SK-N-SH treated with all-trans-retinoic acid at 6 μM for 48 hours (cell line): ENCODE data around the gene PDLIM7.
A peak's percentile ranks its signal among the peaks of the same experiment; 100 is the strongest.

Experiments
- ATAC-seq: fragments of 200-7000 bp; cut with Tn5 transposase; 3 replicates; pipeline ENCODE4 v1.9.1; 2020; ENCODE audit warnings: mild to moderate bottlenecking, moderate library complexity
- ARNTL ChIP-seq: fragments of 450-650 bp; formaldehyde crosslinking; IDR thresholded peaks from 2 replicates; pipeline ENCODE4 v1.5.0; 2020; ENCODE audit warnings: low read depth, mild to moderate bottlenecking, moderate library complexity, borderline replicate concordance
- BACH2 ChIP-seq: fragments of 250-450 bp; sonication (Bioruptor Pico); IDR thresholded peaks from 2 replicates; pipeline ENCODE4 v1.9.0; 2021; ENCODE audit warnings: mild to moderate bottlenecking, borderline replicate concordance
- GLIS3 ChIP-seq: fragments of 250-450 bp; sonication (Bioruptor Pico); IDR thresholded peaks from 2 replicates; pipeline ENCODE4 v1.5.0; 2020; ENCODE audit warnings: mild to moderate bottlenecking, moderate library complexity
- ISL1 ChIP-seq: fragments of 250-450 bp; sonication (Bioruptor Pico); IDR thresholded peaks from 2 replicates; pipeline ENCODE4 v2.1.2; 2022; ENCODE audit warnings: mild to moderate bottlenecking, moderate library complexity
- OSR1 ChIP-seq: fragments of 250-450 bp; sonication (Bioruptor Pico); IDR thresholded peaks from 2 replicates; pipeline ENCODE4 v1.8.0; 2022; ENCODE audit warnings: moderate library complexity, mild to moderate bottlenecking, inconsistent platforms
- PPARA ChIP-seq: fragments of 250-450 bp; sonication (Bioruptor Pico); IDR thresholded peaks from 2 replicates; pipeline ENCODE4 v1.5.0; 2020; ENCODE audit warnings: mild to moderate bottlenecking, borderline replicate concordance
- SNAI2 ChIP-seq: fragments of 250-450 bp; sonication (Bioruptor Pico); IDR thresholded peaks from 2 replicates; pipeline ENCODE4 v1.5.0; 2020; ENCODE audit warnings: mild to moderate bottlenecking, moderate library complexity
- ZC3H10 ChIP-seq: fragments of 250-450 bp; sonication (Bioruptor Pico); IDR thresholded peaks from 2 replicates; pipeline ENCODE4 v1.5.1; 2021; ENCODE audit warnings: mild to moderate bottlenecking, moderate library complexity
- ZFP30 ChIP-seq: fragments of 450-650 bp; formaldehyde crosslinking; IDR thresholded peaks from 2 replicates; pipeline ENCODE4 v1.5.0; 2022; ENCODE audit warnings: mild to moderate bottlenecking, moderate library complexity
- ZNF565 ChIP-seq: fragments of 450-650 bp; formaldehyde crosslinking; conservative IDR thresholded peaks from 2 replicates; pipeline ENCODE4 v1.5.0; 2020; ENCODE audit warnings: low read depth, mild to moderate bottlenecking, moderate library complexity
- ZNF70 ChIP-seq: fragments of 450-650 bp; formaldehyde crosslinking; IDR thresholded peaks from 2 replicates; pipeline ENCODE4 v1.5.0; 2020; ENCODE audit warnings: mild to moderate bottlenecking, moderate library complexity
- ZNF8 ChIP-seq: fragments of 450-650 bp; formaldehyde crosslinking; IDR thresholded peaks from 2 replicates; pipeline ENCODE4 v1.5.0; 2020; ENCODE audit warnings: mild to moderate bottlenecking, moderate library complexity
- TF ChIP-seq, protein P1 (sequence below): fragments of 250-450 bp; sonication (Bioruptor Pico); IDR thresholded peaks from 2 replicates; pipeline ENCODE4 v1.8.0; 2021; ENCODE audit warnings: low read depth, mild to moderate bottlenecking, moderate library complexity, borderline replicate concordance
- TF ChIP-seq, protein P2 (sequence below): fragments of 250-450 bp; sonication (Bioruptor Pico); IDR thresholded peaks from 2 replicates; pipeline ENCODE4 v1.8.0; 2020; ENCODE audit warnings: mild to moderate bottlenecking, moderate library complexity, borderline replicate concordance
- TF ChIP-seq, protein P3 (sequence below): fragments of 250-450 bp; sonication (Bioruptor Pico); IDR thresholded peaks from 2 replicates; pipeline ENCODE4 v1.5.1; 2020; ENCODE audit warnings: low read depth, mild to moderate bottlenecking, moderate library complexity
- TF ChIP-seq, protein P4 (sequence below): fragments of 250-450 bp; sonication (Bioruptor Pico); IDR thresholded peaks from 2 replicates; pipeline ENCODE4 v1.5.0; 2020; ENCODE audit warnings: mild to moderate bottlenecking, moderate library complexity
- TF ChIP-seq, protein P5 (sequence below): fragments of 250-450 bp; sonication (Bioruptor Pico); IDR thresholded peaks from 2 replicates; pipeline ENCODE4 v1.5.1; 2021; ENCODE audit warnings: mild to moderate bottlenecking, moderate library complexity

Gene PDLIM7

DNA sequence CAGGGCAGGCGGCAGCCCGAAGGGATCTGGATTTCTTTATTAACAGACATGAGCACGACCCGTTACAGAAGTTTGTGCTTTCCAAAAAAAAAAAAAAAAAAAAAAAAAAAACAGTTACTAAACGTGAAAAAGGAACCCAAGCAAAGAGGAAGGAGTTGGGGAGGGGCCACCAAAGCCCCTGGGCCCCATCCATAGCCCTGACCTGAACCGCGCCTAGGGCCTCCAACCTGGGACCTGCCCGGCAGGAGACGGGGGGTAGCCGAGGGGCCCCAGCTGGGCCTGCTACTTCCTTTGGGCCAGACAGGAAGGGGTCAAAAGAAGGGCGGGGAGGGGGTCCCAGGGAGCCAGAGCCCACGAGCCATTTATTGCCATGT lies 40.8 kb downstream of the PDLIM7 start:
- TF ChIP-seq, protein P1, sequence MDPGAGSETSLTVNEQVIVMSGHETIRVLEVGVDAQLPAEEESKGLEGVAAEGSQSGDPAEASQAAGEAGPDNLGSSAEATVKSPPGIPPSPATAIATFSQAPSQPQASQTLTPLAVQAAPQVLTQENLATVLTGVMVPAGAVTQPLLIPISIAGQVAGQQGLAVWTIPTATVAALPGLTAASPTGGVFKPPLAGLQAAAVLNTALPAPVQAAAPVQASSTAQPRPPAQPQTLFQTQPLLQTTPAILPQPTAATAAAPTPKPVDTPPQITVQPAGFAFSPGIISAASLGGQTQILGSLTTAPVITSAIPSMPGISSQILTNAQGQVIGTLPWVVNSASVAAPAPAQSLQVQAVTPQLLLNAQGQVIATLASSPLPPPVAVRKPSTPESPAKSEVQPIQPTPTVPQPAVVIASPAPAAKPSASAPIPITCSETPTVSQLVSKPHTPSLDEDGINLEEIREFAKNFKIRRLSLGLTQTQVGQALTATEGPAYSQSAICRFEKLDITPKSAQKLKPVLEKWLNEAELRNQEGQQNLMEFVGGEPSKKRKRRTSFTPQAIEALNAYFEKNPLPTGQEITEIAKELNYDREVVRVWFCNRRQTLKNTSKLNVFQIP, result no peak
- ATAC-seq, result no peak

DNA sequence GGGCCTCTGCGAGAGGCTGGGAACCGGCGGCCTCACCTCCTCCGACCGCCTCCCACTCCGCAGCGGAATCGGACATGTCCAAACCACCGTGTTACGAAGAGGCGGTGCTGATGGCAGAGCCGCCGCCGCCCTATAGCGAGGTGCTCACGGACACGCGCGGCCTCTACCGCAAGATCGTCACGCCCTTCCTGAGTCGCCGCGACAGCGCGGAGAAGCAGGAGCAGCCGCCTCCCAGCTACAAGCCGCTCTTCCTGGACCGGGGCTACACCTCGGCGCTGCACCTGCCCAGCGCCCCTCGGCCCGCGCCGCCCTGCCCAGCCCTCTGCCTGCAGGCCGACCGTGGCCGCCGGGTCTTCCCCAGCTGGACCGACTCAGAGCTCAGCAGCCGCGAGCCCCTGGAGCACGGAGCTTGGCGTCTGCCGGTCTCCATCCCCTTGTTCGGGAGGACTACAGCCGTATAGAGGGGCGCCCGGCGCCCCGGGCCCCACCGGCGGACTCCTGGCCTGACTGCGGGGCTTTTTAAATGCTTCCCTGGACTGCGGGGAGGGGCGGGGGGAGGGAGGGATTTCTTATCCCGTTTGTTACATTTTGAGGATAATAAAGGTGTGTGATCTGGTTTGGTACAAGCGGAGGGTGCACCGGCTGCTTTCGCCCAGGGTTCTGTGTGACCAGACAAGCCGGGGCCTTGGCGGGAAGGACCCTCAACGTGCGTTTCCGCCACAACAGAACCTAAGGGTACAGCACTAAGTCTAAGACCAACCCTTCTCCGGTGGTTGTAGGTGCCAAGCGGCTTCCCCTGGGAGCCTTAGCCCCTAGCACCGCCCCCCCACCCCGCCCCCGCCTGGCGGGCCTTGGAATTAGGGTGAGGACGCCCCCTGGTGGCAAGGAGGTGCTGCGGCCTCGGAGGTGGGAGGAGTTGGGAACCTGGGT lies 41.5 kb downstream of the PDLIM7 start:
- TF ChIP-seq, protein P2, sequence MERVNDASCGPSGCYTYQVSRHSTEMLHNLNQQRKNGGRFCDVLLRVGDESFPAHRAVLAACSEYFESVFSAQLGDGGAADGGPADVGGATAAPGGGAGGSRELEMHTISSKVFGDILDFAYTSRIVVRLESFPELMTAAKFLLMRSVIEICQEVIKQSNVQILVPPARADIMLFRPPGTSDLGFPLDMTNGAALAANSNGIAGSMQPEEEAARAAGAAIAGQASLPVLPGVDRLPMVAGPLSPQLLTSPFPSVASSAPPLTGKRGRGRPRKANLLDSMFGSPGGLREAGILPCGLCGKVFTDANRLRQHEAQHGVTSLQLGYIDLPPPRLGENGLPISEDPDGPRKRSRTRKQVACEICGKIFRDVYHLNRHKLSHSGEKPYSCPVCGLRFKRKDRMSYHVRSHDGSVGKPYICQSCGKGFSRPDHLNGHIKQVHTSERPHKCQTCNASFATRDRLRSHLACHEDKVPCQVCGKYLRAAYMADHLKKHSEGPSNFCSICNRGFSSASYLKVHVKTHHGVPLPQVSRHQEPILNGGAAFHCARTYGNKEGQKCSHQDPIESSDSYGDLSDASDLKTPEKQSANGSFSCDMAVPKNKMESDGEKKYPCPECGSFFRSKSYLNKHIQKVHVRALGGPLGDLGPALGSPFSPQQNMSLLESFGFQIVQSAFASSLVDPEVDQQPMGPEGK, result no peak
- TF ChIP-seq, protein P1, result 0 out of 2 replicates have a peak, but pooled peaks have one; percentile 25
- TF ChIP-seq OSR1 (CRISPR knock-in tag) (no peak), ZFP30 (CRISPR knock-in tag) (no peak), ZNF8 (no peak), GLIS3 (CRISPR knock-in tag) (peak; percentile 80), ISL1 (no peak), BACH2 (CRISPR knock-in tag) (no peak), SNAI2 (no peak)
- TF ChIP-seq, protein P3, sequence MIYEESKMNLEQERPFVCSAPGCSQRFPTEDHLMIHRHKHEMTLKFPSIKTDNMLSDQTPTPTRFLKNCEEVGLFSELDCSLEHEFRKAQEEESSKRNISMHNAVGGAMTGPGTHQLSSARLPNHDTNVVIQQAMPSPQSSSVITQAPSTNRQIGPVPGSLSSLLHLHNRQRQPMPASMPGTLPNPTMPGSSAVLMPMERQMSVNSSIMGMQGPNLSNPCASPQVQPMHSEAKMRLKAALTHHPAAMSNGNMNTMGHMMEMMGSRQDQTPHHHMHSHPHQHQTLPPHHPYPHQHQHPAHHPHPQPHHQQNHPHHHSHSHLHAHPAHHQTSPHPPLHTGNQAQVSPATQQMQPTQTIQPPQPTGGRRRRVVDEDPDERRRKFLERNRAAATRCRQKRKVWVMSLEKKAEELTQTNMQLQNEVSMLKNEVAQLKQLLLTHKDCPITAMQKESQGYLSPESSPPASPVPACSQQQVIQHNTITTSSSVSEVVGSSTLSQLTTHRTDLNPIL, result no peak
- TF ChIP-seq, protein P4, sequence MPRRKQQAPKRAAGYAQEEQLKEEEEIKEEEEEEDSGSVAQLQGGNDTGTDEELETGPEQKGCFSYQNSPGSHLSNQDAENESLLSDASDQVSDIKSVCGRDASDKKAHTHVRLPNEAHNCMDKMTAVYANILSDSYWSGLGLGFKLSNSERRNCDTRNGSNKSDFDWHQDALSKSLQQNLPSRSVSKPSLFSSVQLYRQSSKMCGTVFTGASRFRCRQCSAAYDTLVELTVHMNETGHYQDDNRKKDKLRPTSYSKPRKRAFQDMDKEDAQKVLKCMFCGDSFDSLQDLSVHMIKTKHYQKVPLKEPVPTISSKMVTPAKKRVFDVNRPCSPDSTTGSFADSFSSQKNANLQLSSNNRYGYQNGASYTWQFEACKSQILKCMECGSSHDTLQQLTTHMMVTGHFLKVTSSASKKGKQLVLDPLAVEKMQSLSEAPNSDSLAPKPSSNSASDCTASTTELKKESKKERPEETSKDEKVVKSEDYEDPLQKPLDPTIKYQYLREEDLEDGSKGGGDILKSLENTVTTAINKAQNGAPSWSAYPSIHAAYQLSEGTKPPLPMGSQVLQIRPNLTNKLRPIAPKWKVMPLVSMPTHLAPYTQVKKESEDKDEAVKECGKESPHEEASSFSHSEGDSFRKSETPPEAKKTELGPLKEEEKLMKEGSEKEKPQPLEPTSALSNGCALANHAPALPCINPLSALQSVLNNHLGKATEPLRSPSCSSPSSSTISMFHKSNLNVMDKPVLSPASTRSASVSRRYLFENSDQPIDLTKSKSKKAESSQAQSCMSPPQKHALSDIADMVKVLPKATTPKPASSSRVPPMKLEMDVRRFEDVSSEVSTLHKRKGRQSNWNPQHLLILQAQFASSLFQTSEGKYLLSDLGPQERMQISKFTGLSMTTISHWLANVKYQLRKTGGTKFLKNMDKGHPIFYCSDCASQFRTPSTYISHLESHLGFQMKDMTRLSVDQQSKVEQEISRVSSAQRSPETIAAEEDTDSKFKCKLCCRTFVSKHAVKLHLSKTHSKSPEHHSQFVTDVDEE, result no peak
- TF ChIP-seq, all 23 proteins: peak for 2

DNA sequence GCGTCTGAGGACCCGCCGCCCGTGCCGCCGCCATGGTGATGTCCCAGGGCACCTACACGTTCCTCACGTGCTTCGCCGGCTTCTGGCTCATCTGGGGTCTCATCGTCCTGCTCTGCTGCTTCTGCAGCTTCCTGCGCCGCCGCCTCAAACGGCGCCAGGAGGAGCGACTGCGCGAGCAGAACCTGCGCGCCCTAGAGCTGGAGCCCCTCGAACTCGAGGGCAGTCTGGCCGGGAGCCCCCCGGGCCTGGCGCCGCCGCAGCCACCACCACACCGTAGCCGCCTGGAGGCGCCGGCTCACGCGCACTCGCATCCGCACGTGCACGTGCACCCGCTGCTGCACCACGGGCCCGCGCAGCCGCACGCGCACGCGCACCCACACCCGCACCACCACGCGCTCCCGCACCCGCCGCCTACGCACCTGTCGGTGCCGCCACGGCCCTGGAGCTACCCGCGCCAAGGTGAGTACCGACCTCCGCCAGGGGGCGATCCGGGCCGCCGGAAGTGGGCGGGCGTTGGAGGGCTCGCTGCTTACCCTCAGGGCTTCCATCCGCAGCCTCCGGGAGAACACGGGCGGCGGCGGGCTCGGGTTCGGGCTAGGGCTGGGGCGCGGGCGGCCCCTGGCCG lies 42.3 kb downstream of the PDLIM7 start:
- peak; percentile 31 for ATAC-seq
- TF ChIP-seq ISL1 (no peak), ARNTL (no peak), GLIS3 (CRISPR knock-in tag) (no peak), ZC3H10 (CRISPR knock-in tag) (no peak), OSR1 (CRISPR knock-in tag) (no peak), SNAI2 (peak; percentile 85), PPARA (CRISPR knock-in tag) (no peak), ZNF8 (no peak), ZNF565 (no peak), ZNF70 (CRISPR knock-in tag) (0 out of 2 replicates have a peak, but pooled peaks have one; percentile 22)
- TF ChIP-seq, protein P2, result no peak
- TF ChIP-seq, protein P1, result no peak
- TF ChIP-seq, protein P5, sequence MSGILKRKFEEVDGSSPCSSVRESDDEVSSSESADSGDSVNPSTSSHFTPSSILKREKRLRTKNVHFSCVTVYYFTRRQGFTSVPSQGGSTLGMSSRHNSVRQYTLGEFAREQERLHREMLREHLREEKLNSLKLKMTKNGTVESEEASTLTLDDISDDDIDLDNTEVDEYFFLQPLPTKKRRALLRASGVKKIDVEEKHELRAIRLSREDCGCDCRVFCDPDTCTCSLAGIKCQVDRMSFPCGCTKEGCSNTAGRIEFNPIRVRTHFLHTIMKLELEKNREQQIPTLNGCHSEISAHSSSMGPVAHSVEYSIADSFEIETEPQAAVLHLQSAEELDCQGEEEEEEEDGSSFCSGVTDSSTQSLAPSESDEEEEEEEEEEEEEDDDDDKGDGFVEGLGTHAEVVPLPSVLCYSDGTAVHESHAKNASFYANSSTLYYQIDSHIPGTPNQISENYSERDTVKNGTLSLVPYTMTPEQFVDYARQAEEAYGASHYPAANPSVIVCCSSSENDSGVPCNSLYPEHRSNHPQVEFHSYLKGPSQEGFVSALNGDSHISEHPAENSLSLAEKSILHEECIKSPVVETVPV (CRISPR knock-in tag), result no peak

More for the DNA sequence above, 41.5 kb downstream of the PDLIM7 start:
- peak; percentile 37 for ATAC-seq
